Endothelial cell of umbilical vein (primary cell): ENCODE measurements around the gene ENO4. TPM values are rescaled to one million over a fixed set of nuclear protein-coding genes. Genes with fewer than 3 reads are reported as not detected.

Experiments used
- BruUV-seq: library from RNA; stranded (reverse); fragments of 400-500 nt; replicated peaks from 2 replicates; lab custom pipeline; 2021; lab: Mats Ljungman, UMichigan
- CTCF ChIA-PET: fragments of 300-600, 350-600 bp; sonication (Branson Sonifier 250); formaldehyde crosslinking; loops from one replicate; lab custom pipeline; 2021; ENCODE audit warnings: antibody characterized with exemption, inconsistent platforms; lab: Charles Lee
- POLR2A ChIA-PET: fragments of 300-600, 350-600 bp; sonication (Branson Sonifier 250); formaldehyde crosslinking; loops from one replicate; lab custom pipeline; 2021; ENCODE audit warnings: antibody characterized with exemption, inconsistent platforms; lab: Charles Lee
- DNase-seq: peaks from one replicate; pipeline ENCODE4 v3.0.0-alpha.2; 2011; ENCODE audit warnings: low read depth, low spot score
- FAIRE-seq: peaks from 2 replicates; lab custom pipeline; 2011; peaks lifted over from hg19 to GRCh38; lab: Jason Lieb, UNC
- H2AFZ ChIP-seq: 2 replicates; pipeline ENCODE4 v1.6.0; 2012; ENCODE audit warnings: low read depth, low read length, control low read depth, inconsistent platforms
- H3K27ac ChIP-seq: 2 replicates; pipeline ENCODE4 v1.5.1; 2011; ENCODE audit warnings: low read depth, mild to moderate bottlenecking, control low read depth, low read length, moderate library complexity; ENCODE audit not compliant: insufficient read depth
- H3K27me3 ChIP-seq, 2 experiments: 2 replicates each; pipeline versions ENCODE4 v1.6.0 to v1.6.1; 2011; ENCODE audit warnings: low read length in 2 of 2, mixed read lengths in 1 of 2; ENCODE audit not compliant: control insufficient read depth in 2 of 2, insufficient read depth in 2 of 2
- H3K36me3 ChIP-seq, 2 experiments: 2 replicates in 1 of 2; 3 replicates in 1 of 2; pipeline ENCODE4 v1.5.1; 2011; ENCODE audit warnings: low read length in 2 of 2, mild to moderate bottlenecking in 1 of 2, moderate library complexity in 1 of 2; ENCODE audit not compliant: control insufficient read depth in 2 of 2, insufficient read depth in 2 of 2; ENCODE audit errors: extremely low read depth in 1 of 2
- H3K4me1 ChIP-seq: 3 replicates; pipeline ENCODE4 v1.5.1; 2011; ENCODE audit warnings: mild to moderate bottlenecking, low read length; ENCODE audit not compliant: control insufficient read depth, insufficient read depth; ENCODE audit errors: extremely low read depth
- H3K4me2 ChIP-seq: 2 replicates; pipeline ENCODE4 v1.6.1; 2011; ENCODE audit warnings: low read length, control low read depth, mixed read lengths; ENCODE audit not compliant: insufficient read depth
- H3K4me3 ChIP-seq, 3 experiments: fragments of 200-600 bp in 1 of 3; sonication (generic), shearing (Covaris generic) in 1 of 3; replicated peaks in 1 of 3; 2 replicates each; pipeline ENCODE4 v1.5.1; 2011 to 2016; ENCODE audit warnings: control low read depth in 3 of 3, low read length in 3 of 3, mild to moderate bottlenecking in 2 of 3, inconsistent platforms in 1 of 3, low read depth in 1 of 3, moderate library complexity in 1 of 3; ENCODE audit not compliant: insufficient read depth in 1 of 3
- H3K79me2 ChIP-seq: 2 replicates; pipeline ENCODE4 v1.6.0; 2012; ENCODE audit warnings: low read length, inconsistent platforms; ENCODE audit not compliant: control insufficient read depth, insufficient read depth
- H3K9ac ChIP-seq: replicated peaks from 2 replicates; pipeline ENCODE3; 2011; ENCODE audit warnings: low read length, control low read depth; ENCODE audit not compliant: insufficient read depth; ENCODE audit errors: extremely low read depth
- H3K9me1 ChIP-seq: replicated peaks from 3 replicates; pipeline ENCODE4 v1.6.0; 2011; ENCODE audit warnings: mild to moderate bottlenecking, low read length; ENCODE audit not compliant: control insufficient read depth, insufficient read depth; ENCODE audit errors: extremely low read depth
- H3K9me3 ChIP-seq: replicated peaks from 2 replicates; pipeline ENCODE4 v1.5.1; 2012; ENCODE audit warnings: low read length, inconsistent platforms; ENCODE audit not compliant: control insufficient read depth, insufficient read depth
- H4K20me1 ChIP-seq: replicated peaks from 2 replicates; pipeline ENCODE3; 2011; ENCODE audit warnings: mild to moderate bottlenecking, low read length; ENCODE audit not compliant: control insufficient read depth, insufficient read depth; ENCODE audit errors: extremely low read depth
- EZH2 ChIP-seq: IDR thresholded peaks from 2 replicates; pipeline ENCODE4 v1.6.1; 2012; ENCODE audit warnings: borderline replicate concordance, low read depth, mild to moderate bottlenecking, moderate library complexity, low read length, inconsistent platforms; ENCODE audit not compliant: severe bottlenecking
- FOS ChIP-seq: IDR thresholded peaks from 2 replicates; pipeline ENCODE4 v1.6.1; 2011; ENCODE audit warnings: mild to moderate bottlenecking, low read length, moderate library complexity, borderline replicate concordance; ENCODE audit not compliant: insufficient read depth
- GATA2 ChIP-seq: IDR thresholded peaks from 2 replicates; pipeline ENCODE4 v1.7.0; 2011; ENCODE audit warnings: low read depth, mild to moderate bottlenecking, moderate library complexity, mixed read lengths, low read length; ENCODE audit not compliant: insufficient read length, insufficient read depth
- JUN ChIP-seq: IDR thresholded peaks from 2 replicates; pipeline ENCODE4 v1.6.1; 2011; ENCODE audit warnings: borderline replicate concordance, low read depth; ENCODE audit not compliant: insufficient read length, insufficient read depth
- MYC ChIP-seq: IDR thresholded peaks from one replicate; pipeline ENCODE4 v1.6.1; 2011; ENCODE audit warnings: mild to moderate bottlenecking, low read depth, low read length
- POLR2A ChIP-seq: IDR thresholded peaks from 2 replicates; pipeline ENCODE4 v1.6.1; 2012; ENCODE audit warnings: low read depth, mild to moderate bottlenecking, control low read depth, low read length
- POLR2AphosphoS5 ChIP-seq: IDR thresholded peaks from 2 replicates; pipeline ENCODE4 v1.6.1; 2012; ENCODE audit warnings: low read depth, mild to moderate bottlenecking, control low read depth, low read length, moderate library complexity; ENCODE audit not compliant: insufficient read depth
- dilution Hi-C: fragments of 300-500 bp; cut with MboI; formaldehyde crosslinking; loops from one replicate; pipeline ENCODE4 v1.15.0; 2019; ENCODE audit warnings: low sequenced_read_pairs; ENCODE audit not compliant: extremely low pct_ligation_motif_present
- intact Hi-C: fragments of 100-400 bp; cut with micrococcal nuclease; formaldehyde crosslinking; loops from one replicate; pipeline ENCODE4 v1.10.0; 2022
- polyA plus RNA-seq, 4 experiments: library from polyadenylated mRNA; depleted of rRNA in 3 of 4; stranded (reverse) in 3 of 4; unstranded in 1 of 4; fragments of >200 nt; gene quantifications; 2 replicates each; pipeline versions ENCODE4 v1.2.1 to v1.2.3, GENCODE V29; 2011 to 2012; ENCODE audit warnings: missing spikeins in 1 of 4
- total RNA-seq: library from RNA; stranded (reverse); gene quantifications from 2 replicates; pipeline ENCODE4 v1.2.3, GENCODE V29; 2021
- TF ChIP-seq, protein P1 (sequence below), 2 donors: IDR thresholded peaks; 1 replicate in 1 of 2; 2 replicates in 1 of 2; pipeline ENCODE4 v1.5.1; 2011; ENCODE audit warnings: low read length in 2 of 2, mild to moderate bottlenecking in 2 of 2, moderate library complexity in 2 of 2, control low read depth in 1 of 2, inconsistent platforms in 1 of 2, low read depth in 1 of 2; ENCODE audit not compliant: insufficient read depth in 1 of 2; ENCODE audit errors: extremely low read depth in 1 of 2
- TF ChIP-seq, protein P2 (sequence below): IDR thresholded peaks from 2 replicates; pipeline ENCODE4 v1.6.1; 2011; ENCODE audit not compliant: insufficient read depth, insufficient read length

The ENO4 gene
- total and polyA plus RNA-seq, 2 donors (not counting 3 experiments of a cell fraction or from before 2014, with no cell fraction given): 0.08 TPM; not detected in 1

DNA sequence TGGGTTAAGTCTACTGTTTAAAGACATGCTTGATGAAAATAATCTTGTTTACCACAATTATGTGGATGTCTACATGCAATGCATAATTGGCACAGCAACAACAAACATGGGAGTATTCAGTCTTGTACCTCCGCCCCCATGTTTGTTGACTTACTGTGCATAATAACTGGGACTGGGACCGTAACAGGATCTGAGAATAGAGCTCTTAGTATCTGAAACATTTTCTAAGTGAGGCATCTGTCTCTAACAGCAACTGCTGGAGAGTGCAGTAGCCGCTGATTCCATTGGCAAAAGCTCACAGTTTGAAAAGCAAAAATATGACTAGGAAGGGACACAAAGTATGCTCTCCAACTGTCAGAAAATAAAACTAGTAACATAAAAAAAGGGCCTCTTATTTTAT, 61.6 kb downstream of the ENO4 start:
- Histone ChIP-seq H3K4me1 (no peaks in the 10 kb centered on the region), H4K20me1 (no peaks in the 10 kb centered on the region), H3K4me2 (no peak overlapping the region), H3K27ac (no peak overlapping the region), H3K4me3 (no peak overlapping the region), H3K79me2 (no peaks in the 10 kb centered on the region), H3K9me3 (no peaks in the 10 kb centered on the region), H3K27me3 (no peaks in the 10 kb centered on the region), H3K9ac (no peak overlapping the region), H3K9me1 (no peaks in the 10 kb centered on the region), H3K36me3 (peaks cover 3 to 6% of the 10 kb centered on the region in 2 experiments), H2AFZ (no peak overlapping the region)
- ChIA-PET CTCF (interaction anchor here (1.4 kb wide), 1 partner anchor 109 kb away, joined by 3 read pairs; no protein-coding TSS in a partner anchor), POLR2A (no interaction called here)
- DNase-seq (no peak), FAIRE-seq (no peak)
- dilution Hi-C loops (no loop called here), intact Hi-C loops (no loop called here)
- TF ChIP-seq EZH2 (no peak), GATA2 (no peak), POLR2A (no peak), MYC (no peak), FOS (no peak), POLR2AphosphoS5 (no peak), JUN (no peak)
- TF ChIP-seq, protein P1, sequence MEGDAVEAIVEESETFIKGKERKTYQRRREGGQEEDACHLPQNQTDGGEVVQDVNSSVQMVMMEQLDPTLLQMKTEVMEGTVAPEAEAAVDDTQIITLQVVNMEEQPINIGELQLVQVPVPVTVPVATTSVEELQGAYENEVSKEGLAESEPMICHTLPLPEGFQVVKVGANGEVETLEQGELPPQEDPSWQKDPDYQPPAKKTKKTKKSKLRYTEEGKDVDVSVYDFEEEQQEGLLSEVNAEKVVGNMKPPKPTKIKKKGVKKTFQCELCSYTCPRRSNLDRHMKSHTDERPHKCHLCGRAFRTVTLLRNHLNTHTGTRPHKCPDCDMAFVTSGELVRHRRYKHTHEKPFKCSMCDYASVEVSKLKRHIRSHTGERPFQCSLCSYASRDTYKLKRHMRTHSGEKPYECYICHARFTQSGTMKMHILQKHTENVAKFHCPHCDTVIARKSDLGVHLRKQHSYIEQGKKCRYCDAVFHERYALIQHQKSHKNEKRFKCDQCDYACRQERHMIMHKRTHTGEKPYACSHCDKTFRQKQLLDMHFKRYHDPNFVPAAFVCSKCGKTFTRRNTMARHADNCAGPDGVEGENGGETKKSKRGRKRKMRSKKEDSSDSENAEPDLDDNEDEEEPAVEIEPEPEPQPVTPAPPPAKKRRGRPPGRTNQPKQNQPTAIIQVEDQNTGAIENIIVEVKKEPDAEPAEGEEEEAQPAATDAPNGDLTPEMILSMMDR (IDR thresholded peaks at IDR 0.05; ENCODE audit: extremely low read depth in 1 of 2, insufficient read depth in 1 of 2, low read depth in 1 of 2, low read length in 2 of 2): no peak
- TF ChIP-seq, protein P2, sequence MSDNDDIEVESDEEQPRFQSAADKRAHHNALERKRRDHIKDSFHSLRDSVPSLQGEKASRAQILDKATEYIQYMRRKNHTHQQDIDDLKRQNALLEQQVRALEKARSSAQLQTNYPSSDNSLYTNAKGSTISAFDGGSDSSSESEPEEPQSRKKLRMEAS: no peak
- BruUV-seq: no TSS peak
